Type B pancreatic cell (in vitro differentiated cells): ENCODE data around the gene LSS. TPM values are rescaled to one million over a fixed set of nuclear protein-coding genes. Genes with fewer than 3 reads are reported as not detected.

Experiments used
- DNase-seq: peaks from one replicate; pipeline ENCODE4 v3.0.0; 2021; ENCODE audit warnings: mixed read lengths; ENCODE audit not compliant: unreplicated experiment; ENCODE audit errors: extremely low spot score
- H3K27ac Mint-ChIP-seq: 2 replicates; pipeline ENCODE4 v1.8.0; 2021; ENCODE audit warnings: mild to moderate bottlenecking, mixed read lengths
- H3K27me3 Mint-ChIP-seq: 2 replicates; pipeline ENCODE4 v1.8.0; 2021; ENCODE audit warnings: mixed read lengths
- H3K36me3 Mint-ChIP-seq: 2 replicates; pipeline ENCODE4 v1.8.0; 2021; ENCODE audit warnings: mixed read lengths
- H3K4me1 Mint-ChIP-seq: one replicate; pipeline ENCODE4 v1.8.0; 2021; ENCODE audit warnings: mixed read lengths; ENCODE audit not compliant: unreplicated experiment
- H3K4me3 Mint-ChIP-seq: 2 replicates; pipeline ENCODE4 v1.8.0; 2021; ENCODE audit warnings: mild to moderate bottlenecking, mixed read lengths
- H3K9me3 Mint-ChIP-seq: 2 replicates; pipeline ENCODE4 v1.8.0; 2021; ENCODE audit warnings: mixed read lengths
- long read RNA-seq: library from polyadenylated mRNA; unstranded; transcript quantifications from one replicate; pipeline ENCODE4 v2.0.0, GENCODE V29; 2020
- total RNA-seq: library from RNA; stranded (reverse); gene quantifications from 2 replicates; pipeline ENCODE4 v1.2.1, GENCODE V29; 2021; ENCODE audit warnings: low replicate concordance
- TF ChIP-seq, protein P1 (sequence below): fragments of 200-600 bp; sonication (generic); conservative IDR thresholded peaks from 2 replicates; pipeline ENCODE4 v1.5.0; 2021; ENCODE audit warnings: antibody characterized with exemption, mild to moderate bottlenecking

The LSS gene
- total RNA-seq: 60.7 and 70.2 TPM in 2 replicates
- long read RNA-seq, full-length matches to known transcripts: 2 of 19 reads
- long read RNA-seq, partial matches to known transcripts: 8 of 19 reads
- long read RNA-seq, other reads (novel, unspliced or antisense): 9 of 19 reads

DNA sequence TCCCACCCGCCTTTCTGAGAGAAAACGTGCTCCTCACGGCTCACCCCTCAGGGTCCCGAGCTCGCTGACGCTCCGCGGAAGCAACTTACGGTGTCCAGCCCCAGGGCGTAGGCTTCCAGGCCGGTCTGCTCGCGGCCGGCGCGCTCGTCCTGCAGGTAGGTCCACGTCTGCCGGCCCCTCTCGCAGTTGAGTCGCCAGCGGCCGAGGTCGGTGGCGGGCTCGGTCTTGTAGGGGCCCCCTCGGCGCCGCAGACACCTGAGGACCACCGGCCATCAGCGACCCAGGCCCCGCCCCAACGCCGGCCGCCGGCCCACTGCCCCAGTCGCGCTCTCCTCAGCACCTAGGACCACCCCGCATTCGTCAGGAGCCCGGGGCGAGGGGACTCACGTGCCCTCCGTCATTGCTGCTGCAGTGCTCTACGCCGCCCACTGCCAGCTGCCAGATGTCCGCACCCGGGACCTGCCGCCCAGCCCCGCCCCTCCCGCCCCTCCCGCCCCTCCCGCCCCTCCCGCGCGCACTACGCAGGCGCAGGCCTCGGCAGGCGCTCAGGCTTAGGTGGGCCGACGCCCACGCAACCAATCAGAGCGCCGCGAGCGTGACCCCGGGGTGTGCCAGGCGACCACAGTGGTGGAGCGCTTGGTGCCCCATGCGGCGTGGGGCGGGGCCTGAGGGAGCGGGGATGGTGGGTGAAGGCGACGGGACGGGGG, at the start of gene LSS:
Gene LSS (minus strand): TSS at position 430 of the 707 bp plus-strand sequence. CDS start 29 bp downstream, at position 401.
- H3K27ac Mint-ChIP-seq: peak within 1 kb of the TSS; percentile 97
- peak; percentile 99 for DNase-seq
- H3K27me3 Mint-ChIP-seq: no peaks in the 10 kb centered on the region
- TF ChIP-seq, protein P1, sequence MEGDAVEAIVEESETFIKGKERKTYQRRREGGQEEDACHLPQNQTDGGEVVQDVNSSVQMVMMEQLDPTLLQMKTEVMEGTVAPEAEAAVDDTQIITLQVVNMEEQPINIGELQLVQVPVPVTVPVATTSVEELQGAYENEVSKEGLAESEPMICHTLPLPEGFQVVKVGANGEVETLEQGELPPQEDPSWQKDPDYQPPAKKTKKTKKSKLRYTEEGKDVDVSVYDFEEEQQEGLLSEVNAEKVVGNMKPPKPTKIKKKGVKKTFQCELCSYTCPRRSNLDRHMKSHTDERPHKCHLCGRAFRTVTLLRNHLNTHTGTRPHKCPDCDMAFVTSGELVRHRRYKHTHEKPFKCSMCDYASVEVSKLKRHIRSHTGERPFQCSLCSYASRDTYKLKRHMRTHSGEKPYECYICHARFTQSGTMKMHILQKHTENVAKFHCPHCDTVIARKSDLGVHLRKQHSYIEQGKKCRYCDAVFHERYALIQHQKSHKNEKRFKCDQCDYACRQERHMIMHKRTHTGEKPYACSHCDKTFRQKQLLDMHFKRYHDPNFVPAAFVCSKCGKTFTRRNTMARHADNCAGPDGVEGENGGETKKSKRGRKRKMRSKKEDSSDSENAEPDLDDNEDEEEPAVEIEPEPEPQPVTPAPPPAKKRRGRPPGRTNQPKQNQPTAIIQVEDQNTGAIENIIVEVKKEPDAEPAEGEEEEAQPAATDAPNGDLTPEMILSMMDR: no peak
- peaks cover 31% of the 10 kb centered on the region for H3K4me1 Mint-ChIP-seq
- H3K9me3 Mint-ChIP-seq: peaks cover 9% of the 10 kb centered on the region
- peak within 1 kb of the TSS; percentile 97 for H3K4me3 Mint-ChIP-seq
- H3K36me3 Mint-ChIP-seq: peaks cover 44% of the 10 kb centered on the region

DNA sequence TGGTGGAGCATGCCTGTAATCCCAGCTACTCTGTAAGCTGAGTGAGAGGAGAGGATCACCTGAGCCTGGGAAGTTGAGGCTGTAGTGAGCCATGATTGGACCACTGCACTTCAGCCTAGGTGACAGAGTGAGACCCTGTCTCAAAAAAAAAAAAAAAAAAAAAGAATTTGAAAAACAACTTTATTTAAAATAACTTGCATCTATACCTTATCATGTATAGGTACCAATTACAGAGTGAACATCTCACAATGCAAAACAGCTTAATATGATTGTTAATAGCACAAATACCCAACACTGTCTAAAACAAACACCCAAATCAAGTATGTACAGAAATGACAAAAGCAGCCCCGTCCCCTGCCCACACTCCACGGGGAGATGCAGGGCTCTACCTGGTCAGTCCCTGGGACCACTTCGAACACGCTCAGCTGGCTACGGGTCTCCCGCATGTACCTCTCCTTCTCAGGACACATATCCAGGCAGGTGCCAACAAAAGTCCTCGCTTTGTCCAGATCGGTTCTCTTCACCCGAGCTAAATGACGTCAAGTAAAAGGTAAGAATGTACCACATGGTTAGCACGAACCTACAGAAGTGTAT, 46.3 kb upstream of the LSS start:
- no peak overlapping the region for H3K4me3 Mint-ChIP-seq
- no peak overlapping the region for H3K27ac Mint-ChIP-seq

DNA sequence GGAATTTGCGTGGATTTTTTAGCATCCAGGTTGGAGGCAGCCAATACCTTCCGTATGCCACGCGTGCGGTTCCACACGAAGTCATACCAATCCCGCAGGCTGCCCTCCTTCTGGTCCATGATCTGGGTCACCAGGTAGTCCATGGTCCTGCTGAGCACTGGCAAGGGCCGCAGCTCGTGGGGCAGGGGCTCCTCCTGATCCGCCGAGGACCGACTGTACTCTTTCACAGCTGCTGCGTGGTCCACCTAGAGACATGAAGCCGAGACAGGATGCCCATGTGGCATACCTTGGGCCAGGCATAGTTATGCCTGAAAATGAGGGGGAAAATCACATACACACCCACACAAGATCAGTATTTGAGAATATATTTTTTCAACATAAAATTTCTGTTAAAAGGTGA, 44.8 kb upstream of the LSS start:
- Mint-ChIP-seq H3K36me3 (peaks cover 23% of the 10 kb centered on the region), H3K27me3 (no peaks in the 10 kb centered on the region), H3K27ac (no peak overlapping the region), H3K9me3 (no peaks in the 10 kb centered on the region), H3K4me1 (no peaks in the 10 kb centered on the region), H3K4me3 (no peak overlapping the region)
- DNase-seq: no peak
- TF ChIP-seq, protein P1: no peak

More for the DNA sequence above, 46.3 kb upstream of the LSS start:
- Mint-ChIP-seq H3K27me3 (no peaks in the 10 kb centered on the region), H3K4me1 (no peaks in the 10 kb centered on the region), H3K36me3 (peaks cover 24% of the 10 kb centered on the region), H3K9me3 (no peaks in the 10 kb centered on the region)
- TF ChIP-seq, protein P1: no peak
- no peak for DNase-seq

DNA sequence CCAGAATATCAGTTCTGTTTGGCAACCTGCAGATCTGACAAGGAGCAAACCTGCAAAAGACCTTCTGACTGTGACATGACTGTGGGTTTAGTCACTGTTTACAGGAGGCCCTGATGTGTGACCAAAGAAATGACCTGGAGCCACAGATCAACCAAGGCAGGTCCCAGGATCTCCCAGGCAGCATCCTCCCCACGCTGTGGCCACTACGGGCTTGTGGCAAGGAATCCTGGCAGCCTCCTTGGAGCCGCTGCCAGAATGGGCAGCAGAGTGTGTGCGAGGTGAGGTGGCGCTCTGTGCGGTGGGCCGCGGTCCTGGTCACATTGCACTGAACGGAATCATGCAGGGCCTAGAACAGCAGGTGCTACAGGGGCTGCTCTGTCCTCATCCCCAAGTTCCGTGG, 40.9 kb upstream of the LSS start:
- Mint-ChIP-seq H3K36me3 (peaks cover 20% of the 10 kb centered on the region), H3K9me3 (no peaks in the 10 kb centered on the region), H3K4me1 (no peaks in the 10 kb centered on the region), H3K27me3 (no peaks in the 10 kb centered on the region), H3K4me3 (no peak overlapping the region), H3K27ac (no peak overlapping the region)
- DNase-seq: no peak
- TF ChIP-seq, protein P1: no peak

DNA sequence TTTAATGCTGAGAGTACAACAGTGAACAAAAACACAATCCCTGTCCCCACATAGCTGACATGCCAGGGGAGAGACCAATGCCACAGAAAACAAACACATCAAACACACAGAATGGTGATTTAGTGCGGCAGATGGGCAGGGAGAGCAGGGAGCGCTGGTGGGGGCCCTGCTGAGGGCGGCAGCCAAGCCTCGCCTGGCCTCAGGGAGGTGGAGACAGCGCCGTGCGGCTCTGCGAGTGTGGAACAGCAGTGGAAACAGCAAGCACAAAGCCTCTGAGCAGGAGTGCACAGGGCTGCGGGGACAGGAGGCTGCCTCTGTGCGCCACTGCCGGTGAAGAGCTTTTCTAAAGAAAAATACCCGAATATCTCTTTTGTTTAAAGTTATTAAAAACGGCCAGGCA, 39.8 kb upstream of the LSS start:
- Mint-ChIP-seq H3K36me3 (peaks cover 16% of the 10 kb centered on the region), H3K9me3 (no peaks in the 10 kb centered on the region), H3K27ac (no peak overlapping the region), H3K4me3 (no peak overlapping the region), H3K4me1 (no peaks in the 10 kb centered on the region), H3K27me3 (no peaks in the 10 kb centered on the region)
- DNase-seq: no peak
- TF ChIP-seq, protein P1: no peak
